HepG2 (cell line): ENCODE measurements around the gene NCAPD2. TPM values are rescaled to one million over a fixed set of nuclear protein-coding genes. Genes with fewer than 3 reads are reported as not detected.

Experiments used
- AHR ChIP-seq: IDR thresholded peaks from 2 replicates; pipeline ENCODE4 v1.6.1; 2018; ENCODE audit warnings: missing genetic modification reagents, missing compliant biosample characterization
- ARID2 ChIP-seq: sonication (generic); formaldehyde crosslinking; IDR thresholded peaks from 2 replicates; pipeline ENCODE4 v1.8.1; 2022; ENCODE audit warnings: mild to moderate bottlenecking, missing genetic modification reagents, borderline replicate concordance
- ARID4A ChIP-seq: sonication (generic); formaldehyde crosslinking; IDR thresholded peaks from 2 replicates; pipeline ENCODE4 v1.5.0; 2020; ENCODE audit warnings: mild to moderate bottlenecking, missing genetic modification reagents, borderline replicate concordance
- ARID5B ChIP-seq: IDR thresholded peaks from 2 replicates; pipeline ENCODE4 v1.4.0; 2020; ENCODE audit warnings: mild to moderate bottlenecking, missing genetic modification reagents
- EHMT2 ChIP-seq: fragments of 200-600 bp; sonication (generic); IDR thresholded peaks from 2 replicates; pipeline ENCODE4 v1.7.0; 2017; ENCODE audit warnings: antibody characterized with exemption, low read depth, low read length, borderline replicate concordance
- ETV5 ChIP-seq: IDR thresholded peaks from 2 replicates; pipeline ENCODE4 v1.6.1; 2018; ENCODE audit warnings: missing biosample characterization, missing genetic modification reagents, inconsistent platforms, borderline replicate concordance
- GATAD2A ChIP-seq: IDR thresholded peaks from 2 replicates; pipeline ENCODE4 v1.6.1; 2016
- GPN1 ChIP-seq: sonication (generic); formaldehyde crosslinking; IDR thresholded peaks from 2 replicates; pipeline ENCODE4 v1.5.1; 2020; ENCODE audit warnings: missing genetic modification reagents, borderline replicate concordance
- GTF3A ChIP-seq: sonication (generic); formaldehyde crosslinking; conservative IDR thresholded peaks from 2 replicates; pipeline ENCODE4 v1.4.0; 2020; ENCODE audit warnings: mild to moderate bottlenecking, missing genetic modification reagents
- HIVEP1 ChIP-seq: sonication (generic); formaldehyde crosslinking; IDR thresholded peaks from 2 replicates; pipeline ENCODE4 v1.4.0; 2020; ENCODE audit warnings: mild to moderate bottlenecking, missing genetic modification reagents
- HOXA3 ChIP-seq: sonication (generic); formaldehyde crosslinking; IDR thresholded peaks from 2 replicates; pipeline ENCODE4 v1.5.0; 2020; ENCODE audit warnings: missing genetic modification reagents
- JUNB ChIP-seq: sonication (generic); formaldehyde crosslinking; IDR thresholded peaks from 2 replicates; pipeline ENCODE4 v1.8.0; 2022; ENCODE audit warnings: missing genetic modification reagents, mild to moderate bottlenecking, borderline replicate concordance
- KLF9 ChIP-seq: IDR thresholded peaks from 2 replicates; pipeline ENCODE4 v1.6.1; 2016; ENCODE audit warnings: low read depth
- LBX2 ChIP-seq: sonication (generic); formaldehyde crosslinking; IDR thresholded peaks from 2 replicates; pipeline ENCODE4 v1.5.0; 2020; ENCODE audit warnings: missing genetic modification reagents, mild to moderate bottlenecking, borderline replicate concordance
- NFE2L2 ChIP-seq: fragments of 150-350 bp; IDR thresholded peaks from 2 replicates; pipeline ENCODE4 v1.6.1; 2014; ENCODE audit warnings: low read length
- SUZ12 ChIP-seq: fragments of 150-350 bp; IDR thresholded peaks from 2 replicates; pipeline ENCODE4 v1.6.1; 2014; ENCODE audit warnings: low read depth, low read length
- TEAD2 ChIP-seq: sonication (generic); formaldehyde crosslinking; IDR thresholded peaks from 2 replicates; pipeline ENCODE4 v1.9.0; 2021; ENCODE audit warnings: missing genetic modification reagents
- ZMAT3 ChIP-seq: sonication (generic); formaldehyde crosslinking; conservative IDR thresholded peaks from 2 replicates; pipeline ENCODE4 v1.7.0; 2021; ENCODE audit warnings: missing genetic modification reagents
- ZNF143 ChIP-seq: sonication (generic); formaldehyde crosslinking; IDR thresholded peaks from 2 replicates; pipeline ENCODE4 v1.4.0; 2020; ENCODE audit warnings: missing genetic modification reagents
- ZNF256 ChIP-seq: sonication (generic); formaldehyde crosslinking; conservative IDR thresholded peaks from 2 replicates; pipeline ENCODE4 v1.4.0; 2020; ENCODE audit warnings: missing genetic modification reagents
- ZNF350 ChIP-seq: sonication (generic); formaldehyde crosslinking; IDR thresholded peaks from 2 replicates; pipeline ENCODE4 v1.4.0; 2020; ENCODE audit warnings: mild to moderate bottlenecking, low read depth, missing genetic modification reagents, borderline replicate concordance
- ZNF549 ChIP-seq: sonication (generic); formaldehyde crosslinking; IDR thresholded peaks from 2 replicates; pipeline ENCODE4 v1.5.0; 2020; ENCODE audit warnings: missing genetic modification reagents
- ZNF605 ChIP-seq: sonication (generic); formaldehyde crosslinking; IDR thresholded peaks from 2 replicates; pipeline ENCODE4 v1.8.0; 2022; ENCODE audit warnings: mild to moderate bottlenecking, missing genetic modification reagents
- ZNF790 ChIP-seq: sonication (generic); formaldehyde crosslinking; IDR thresholded peaks from 2 replicates; pipeline ENCODE4 v1.8.0; 2022; ENCODE audit warnings: missing genetic modification reagents, mild to moderate bottlenecking, borderline replicate concordance
- polyA plus RNA-seq, 8 experiments: library from polyadenylated mRNA; depleted of rRNA in 3 of 8; stranded (reverse) in 7 of 8; unstranded in 1 of 8; fragments of >200 nt; fragmentation: Illumina TruSeq in 4 of 8; extraction: Trizol in 4 of 8; gene quantifications; 2 replicates each; pipeline versions ENCODE4 v1.2.1 to v1.2.3, GENCODE V29; 2011 to 2016; ENCODE audit warnings: low read depth in 4 of 8, missing spikeins in 1 of 8, mixed read lengths in 1 of 8; ENCODE audit not compliant: insufficient read depth in 1 of 8
- total RNA-seq, 5 experiments: library from RNA; depleted of rRNA; stranded (reverse); fragments of >200 nt; fragmentation: Illumina TruSeq; extraction: Trizol; gene quantifications; 2 replicates each; pipeline ENCODE4 v1.2.3, GENCODE V29; 2016; ENCODE audit warnings: low read depth in 1 of 5

NCAPD2 gene
- total and polyA plus RNA-seq, 2 of the 13 experiments (the other 11 are each of a cell fraction or from before 2014, with no cell fraction given), result 51.1 to 65.6 TPM

DNA sequence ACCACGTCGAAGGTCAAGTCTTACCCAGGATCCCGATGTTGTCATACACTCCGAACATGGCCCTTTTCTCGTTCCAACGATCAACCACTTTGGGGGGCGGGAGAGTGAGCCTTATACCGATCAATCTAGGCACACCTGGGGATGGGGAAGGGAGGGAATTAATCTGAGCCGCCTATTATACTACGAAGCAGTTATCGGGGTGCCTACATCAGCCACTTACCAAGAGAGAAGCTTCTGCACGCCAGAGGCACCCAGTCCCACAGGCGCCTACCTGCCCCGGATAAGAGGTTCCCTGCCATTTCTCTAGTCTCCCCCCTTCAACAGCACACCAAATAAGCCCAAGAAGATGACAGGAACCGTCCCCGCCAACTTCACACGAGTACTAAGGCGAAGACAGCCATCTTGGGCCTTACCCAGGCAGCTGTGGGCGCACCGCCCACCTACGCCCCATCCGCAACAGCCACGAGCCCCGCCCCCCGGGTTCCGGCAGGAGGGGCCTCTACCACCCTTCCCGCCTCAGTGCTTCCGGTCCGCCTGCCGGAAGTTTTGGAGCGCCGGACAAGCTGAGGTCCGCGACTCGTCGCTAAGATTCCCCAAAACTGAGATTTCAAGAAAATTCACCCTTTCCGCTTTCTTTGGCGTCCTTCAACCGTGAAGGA, 935 bp upstream of the NCAPD2 start, which contains the start of gene MRPL51 (continued):
- peak; percentile 54; the same call in 1 of the 2 replicates for TF ChIP-seq ARID4A (CRISPR knock-in tag)
- no peak; the same call in none of the 2 replicates for TF ChIP-seq HIVEP1
- peak; percentile 88; the same call in 1 of the 2 replicates for TF ChIP-seq ETV5
- TF ChIP-seq ZNF790 (CRISPR knock-in tag), result no peak
- TF ChIP-seq EHMT2, result no peak
- no peak for TF ChIP-seq AHR
- TF ChIP-seq NFE2L2, result no peak
- no peak for TF ChIP-seq SUZ12
- peak; percentile 28; the same call in 1 of the 2 replicates for TF ChIP-seq ZNF256 (CRISPR knock-in tag)
- no peak for TF ChIP-seq KLF9 (CRISPR knock-in tag)
- peak; percentile 85 for TF ChIP-seq ZNF143 (CRISPR knock-in tag)
- no peak for TF ChIP-seq ZNF549
- peak; percentile 70; the same call in 1 of the 2 replicates for TF ChIP-seq ZNF350 (CRISPR knock-in tag)
- TF ChIP-seq HOXA3 (CRISPR knock-in tag), result peak; percentile 55; the same call in 1 of the 2 replicates
- no peak for TF ChIP-seq GTF3A
- 0 out of 2 replicates have a peak, but pooled peaks have one; percentile 57 for TF ChIP-seq ZNF605 (CRISPR knock-in tag)
- no peak for TF ChIP-seq ZMAT3 (CRISPR knock-in tag)
- TF ChIP-seq ARID2, result no peak
- no peak for TF ChIP-seq GATAD2A (CRISPR knock-in tag)
- TF ChIP-seq LBX2, result peak; percentile 40; the same call in 1 of the 2 replicates
- peak; percentile 18; the same call in 1 of the 2 replicates for TF ChIP-seq TEAD2 (CRISPR knock-in tag)
- no peak for TF ChIP-seq JUNB (CRISPR knock-in tag)
- no peak for TF ChIP-seq GPN1
- no peak for TF ChIP-seq ARID5B (CRISPR knock-in tag)
